ENCODE results near the gene TLK2.
"Not testable (repeated sequence)": the region's sequence is repeated elsewhere in the genome, so short reads cannot be mapped to it uniquely, and the experiment has no call there.

TLK2 gene

GRCh38 chr17:62605588-62605987 lies 127.0 kb downstream of the TLK2 start:
- DNase-seq, result no peak

GRCh38 chr17:62611292-62611691 lies 132.7 kb downstream of the TLK2 start:
- DNase-seq, result no peak

- DNase-seq, result no peak
These were observed 133.1 kb downstream of the TLK2 start for GRCh38 chr17:62611728-62612127.

- DNase-seq, result not testable (repeated sequence)
These were observed 133.7 kb downstream of the TLK2 start for GRCh38 chr17:62612289-62612688.

GRCh38 chr17:62613095-62613494 lies 134.5 kb downstream of the TLK2 start:
- not testable (repeated sequence) for DNase-seq

GRCh38 chr17:62614142-62614541 lies 135.5 kb downstream of the TLK2 start:
- no peak for DNase-seq

- no peak for DNase-seq
These were observed 136.9 kb downstream of the TLK2 start for GRCh38 chr17:62615503-62615902.

- no peak for DNase-seq
These were observed 138.6 kb downstream of the TLK2 start for GRCh38 chr17:62616993-62617893.

GRCh38 chr17:62617894-62618472 lies 139.4 kb downstream of the TLK2 start:
- DNase-seq, result no peak

- no peak for DNase-seq
These were observed 140.2 kb downstream of the TLK2 start for GRCh38 chr17:62618647-62619416.

GRCh38 chr17:62619417-62620155 lies 141.0 kb downstream of the TLK2 start:
- DNase-seq, result no peak

- DNase-seq, result no peak
These were observed 142.6 kb downstream of the TLK2 start for GRCh38 chr17:62621223-62621622.

GRCh38 chr17:62625184-62625869 lies 146.7 kb downstream of the TLK2 start:
- DNase-seq, result no peak

GRCh38 chr17:62625870-62626200 lies 147.2 kb downstream of the TLK2 start:
- DNase-seq, result no peak

GRCh38 chr17:62626719-62627218 lies 148.1 kb downstream of the TLK2 start:
- DNase-seq, result peak in 1 of 2 experiments; percentile 17

GRCh38 chr17:62627219-62627903 lies 148.7 kb downstream of the TLK2 start, which contains the start of gene MRC2:
MRC2 (plus strand) TSS chr17:62627670; CDS start chr17:62627803, 133 bp downstream.
- DNase-seq, result peak; percentile 58 to 63

- DNase-seq, result peak; percentile 56 to 72
These were observed 149.4 kb downstream of the TLK2 start for GRCh38 chr17:62627904-62628633.

GRCh38 chr17:62628831-62629555 lies 150.4 kb downstream of the TLK2 start:
- DNase-seq, result no peak

- DNase-seq, result no peak
These were observed 151.1 kb downstream of the TLK2 start for GRCh38 chr17:62629556-62630364.

Data from stimulated activated CD4-positive, alpha-beta T cell treated with anti-CD3 and anti-CD28 coated beads, Interleukin-4, amount 100 ng/mL, for 4 hours (primary cell).